H1 (cell line): ENCODE results near the gene COL25A1. TPM values are rescaled to one million over a fixed set of nuclear protein-coding genes. Genes with fewer than 3 reads are reported as not detected.

ENCODE experiments used
- CTCF ChIA-PET: fragments of 300-600 bp; sonication (Branson Sonifier 250); formaldehyde crosslinking; loops from one replicate; lab custom pipeline; 2021; ENCODE audit not compliant: partially characterized antibody; lab: Charles Lee
- POLR2A ChIA-PET: fragments of 300-600 bp; sonication (Branson Sonifier 250); formaldehyde crosslinking; loops from one replicate; lab custom pipeline; 2021; ENCODE audit warnings: inconsistent platforms; ENCODE audit not compliant: partially characterized antibody; lab: Charles Lee
- DNase-seq, 2 experiments: peaks; one replicate each; pipeline versions ENCODE4 v3.0.0 to v3.0.0-alpha.2; 2010 to 2022; ENCODE audit warnings: low spot score in 2 of 2, low read depth in 1 of 2, mixed read lengths in 1 of 2
- FAIRE-seq: peaks from 2 replicates; lab custom pipeline; 2011; peaks lifted over from hg19 to GRCh38; lab: Jason Lieb, UNC
- H2AFZ ChIP-seq: 2 replicates; pipeline ENCODE4 v1.8.1; 2012; ENCODE audit warnings: low read length, inconsistent platforms
- H2AK5ac ChIP-seq: 2 replicates; pipeline ENCODE4 v1.6.1; 2013; ENCODE audit warnings: low read depth, low read length
- H2BK120ac ChIP-seq: replicated peaks from 2 replicates; pipeline ENCODE3; 2013; ENCODE audit warnings: low read depth, low read length, inconsistent platforms
- H2BK12ac ChIP-seq: 2 replicates; pipeline ENCODE4 v1.6.1; 2013; ENCODE audit warnings: low read depth, low read length
- H2BK15ac ChIP-seq: 2 replicates; pipeline ENCODE4 v1.6.1; 2013; ENCODE audit warnings: low read length
- H2BK20ac ChIP-seq: 2 replicates; pipeline ENCODE4 v1.6.1; 2013; ENCODE audit warnings: low read length
- H2BK5ac ChIP-seq: 2 replicates; pipeline ENCODE4 v1.6.1; 2013; ENCODE audit warnings: low read depth, low read length
- H3K14ac ChIP-seq: 2 replicates; pipeline ENCODE4 v1.6.1; 2013; ENCODE audit warnings: inconsistent platforms; ENCODE audit not compliant: insufficient read length
- H3K18ac ChIP-seq: 2 replicates; pipeline ENCODE4 v1.6.1; 2013; ENCODE audit warnings: low read length; ENCODE audit errors: extremely low read depth
- H3K23ac ChIP-seq: 2 replicates; pipeline ENCODE4 v1.6.1; 2013; ENCODE audit warnings: inconsistent platforms; ENCODE audit not compliant: insufficient read length
- H3K23me2 ChIP-seq: 2 replicates; pipeline ENCODE4 v1.6.1; 2013; ENCODE audit warnings: low read depth, low read length
- H3K27ac ChIP-seq: 2 replicates; pipeline ENCODE4 v1.6.1; 2011; ENCODE audit warnings: low read depth, low read length, inconsistent platforms
- H3K27me3 ChIP-seq, 4 experiments: replicated peaks in 1 of 4; 1 replicate in 1 of 4; 2 replicates in 3 of 4; pipeline versions ENCODE4 v1.6.1 to v1.8.1; 2011 to 2013; ENCODE audit warnings: low read length in 3 of 4, mild to moderate bottlenecking in 3 of 4, inconsistent platforms in 2 of 4, mixed read lengths in 2 of 4, moderate library complexity in 1 of 4; ENCODE audit not compliant: control insufficient read depth in 3 of 4, insufficient read depth in 3 of 4; ENCODE audit errors: extremely low read depth in 1 of 4
- H3K36me3 ChIP-seq, 4 experiments: 2 replicates each; pipeline versions ENCODE4 v1.6.1 to v1.8.1; 2011 to 2013; ENCODE audit warnings: mild to moderate bottlenecking in 4 of 4, low read length in 3 of 4, moderate library complexity in 2 of 4, control low read depth in 1 of 4, inconsistent platforms in 1 of 4; ENCODE audit not compliant: insufficient read depth in 4 of 4, control insufficient read depth in 2 of 4
- H3K4ac ChIP-seq: replicated peaks from 2 replicates; pipeline ENCODE3; 2013; ENCODE audit warnings: low read length, low read depth, mixed read lengths, inconsistent platforms; ENCODE audit not compliant: insufficient read length
- H3K4me1 ChIP-seq, 4 experiments: replicated peaks in 1 of 4; 1 replicate in 1 of 4; 2 replicates in 3 of 4; pipeline versions ENCODE4 v1.6.1 to v1.8.1; 2011 to 2013; ENCODE audit warnings: low read length in 3 of 4, inconsistent platforms in 2 of 4, mixed read lengths in 1 of 4; ENCODE audit not compliant: insufficient read depth in 4 of 4, control insufficient read depth in 3 of 4
- H3K4me2 ChIP-seq, 2 experiments: 2 replicates each; pipeline versions ENCODE4 v1.6.1 to v1.8.1; 2011 to 2013; ENCODE audit warnings: low read depth in 2 of 2, low read length in 2 of 2, control low read depth in 1 of 2, inconsistent platforms in 1 of 2, mild to moderate bottlenecking in 1 of 2; ENCODE audit not compliant: insufficient read depth in 1 of 2
- H3K4me3 ChIP-seq, 4 experiments: fragments of 200-600, 300-600 bp in 1 of 4; sonication (generic), shearing (Covaris generic), sonication (Bioruptor Twin) in 1 of 4; 2 replicates each; pipeline versions ENCODE4 v1.5.1 to v1.8.1; 2011 to 2016; ENCODE audit warnings: low read length in 4 of 4, low read depth in 3 of 4, control low read depth in 2 of 4, inconsistent platforms in 2 of 4, mild to moderate bottlenecking in 2 of 4, mixed read lengths in 1 of 4, moderate library complexity in 1 of 4; ENCODE audit not compliant: insufficient read depth in 2 of 4; ENCODE audit errors: extremely low read depth in 1 of 4
- H3K56ac ChIP-seq: replicated peaks from 2 replicates; pipeline ENCODE3; 2013; ENCODE audit warnings: low read depth, mild to moderate bottlenecking, mixed read lengths, low read length, inconsistent platforms; ENCODE audit not compliant: insufficient read length
- H3K79me1 ChIP-seq: 2 replicates; pipeline ENCODE4 v1.6.1; 2013; ENCODE audit warnings: low read depth, low read length, control low read depth
- H3K79me2 ChIP-seq, 2 experiments: 2 replicates each; pipeline versions ENCODE4 v1.6.1 to v1.8.1; 2012 to 2013; ENCODE audit warnings: low read length in 2 of 2, mild to moderate bottlenecking in 2 of 2, inconsistent platforms in 1 of 2; ENCODE audit not compliant: insufficient read depth in 2 of 2, control insufficient read depth in 1 of 2
- H3K9ac ChIP-seq, 4 experiments: replicated peaks in 1 of 4; 1 replicate in 1 of 4; 2 replicates in 3 of 4; pipeline versions ENCODE4 v1.6.1 to v1.8.1; 2011 to 2013; ENCODE audit warnings: low read depth in 3 of 4, low read length in 3 of 4, control low read depth in 2 of 4, mild to moderate bottlenecking in 2 of 4, moderate library complexity in 2 of 4, inconsistent platforms in 1 of 4; ENCODE audit errors: extremely low read depth in 1 of 4
- H3K9me3 ChIP-seq, 2 experiments: 2 replicates each; pipeline versions ENCODE4 v1.6.1 to v1.8.1; 2012 to 2013; ENCODE audit warnings: mild to moderate bottlenecking in 2 of 2, moderate library complexity in 2 of 2, control low read depth in 1 of 2, inconsistent platforms in 1 of 2, low read depth in 1 of 2, low read length in 1 of 2, mixed read lengths in 1 of 2; ENCODE audit not compliant: insufficient read depth in 2 of 2
- H4K20me1 ChIP-seq, 2 experiments: replicated peaks in 1 of 2; 2 replicates each; pipeline versions ENCODE3 to v1.8.1; 2011 to 2013; ENCODE audit warnings: inconsistent platforms in 2 of 2, low read length in 2 of 2, mild to moderate bottlenecking in 1 of 2; ENCODE audit not compliant: insufficient read depth in 2 of 2, control insufficient read depth in 1 of 2
- H4K5ac ChIP-seq: 2 replicates; pipeline ENCODE4 v1.6.1; 2013; ENCODE audit warnings: low read length, low read depth, mixed read lengths, inconsistent platforms; ENCODE audit not compliant: insufficient read length
- H4K8ac ChIP-seq: 2 replicates; pipeline ENCODE4 v1.8.0; 2013; ENCODE audit warnings: mild to moderate bottlenecking, moderate library complexity, low read length, inconsistent platforms; ENCODE audit not compliant: insufficient read depth; ENCODE audit errors: extremely low read depth
- H4K91ac ChIP-seq: replicated peaks from 2 replicates; pipeline ENCODE3; 2013; ENCODE audit warnings: low read length, mixed read lengths, inconsistent platforms; ENCODE audit not compliant: insufficient read length
- WGBS, 2 experiments: shearing (Covaris generic) in 1 of 2; methylation state at CpG; one replicate each; pipeline versions ENCODE4 v1.1.6 to v1.1.7; 2013 to 2015; ENCODE audit warnings: low lambda C conversion rate in 2 of 2, mixed read lengths in 2 of 2, inconsistent platforms in 1 of 2, low coverage in 1 of 2, missing lambda C conversion rate in 1 of 2; ENCODE audit not compliant: insufficient replicate concordance in 2 of 2, insufficient coverage in 1 of 2, insufficient read length in 1 of 2; ENCODE audit errors: extremely low coverage in 1 of 2, missing lambda C conversion rate in 1 of 2; 5-methylcytosine and 5-hydroxymethylcytosine counted together
- polyA plus RNA-seq, 7 experiments: library from polyadenylated mRNA; depleted of rRNA in 3 of 7; stranded (reverse) in 5 of 7; unstranded in 2 of 7; fragments of >200 nt in 5 of 7; fragments of 200-250 nt in 2 of 7; gene quantifications; 1 replicate in 5 of 7; 2 replicates in 1 of 7; 4 replicates in 1 of 7; pipeline versions ENCODE4 v1.2.1 to v1.2.3, GENCODE V29; 2011 to 2013; ENCODE audit warnings: missing spikeins in 2 of 7, mixed read lengths in 2 of 7
- total RNA-seq: library from RNA; stranded (reverse); fragmentation: NEBNext Ultra II Directional; extraction: Animal tissue kit (Norgen Biotek cat#: 25700); gene quantifications from 2 replicates; pipeline ENCODE4 v1.2.1, GENCODE V29; 2021

Gene COL25A1
- total and polyA plus RNA-seq, 2 of the 8 experiments (the other 6 are each of a cell fraction or from before 2014, with no cell fraction given), result 1.1 to 8.3 TPM

- H3K9me3 ChIP-seq, result no peaks in the 10 kb centered on the region
- no peaks in the 10 kb centered on the region for H3K79me2 ChIP-seq
- H2AK5ac ChIP-seq, result no peak overlapping the region
- no peaks in the 10 kb centered on the region for H3K79me1 ChIP-seq
- POLR2A ChIA-PET, result no interaction called here
- no peak overlapping the region for H2BK120ac ChIP-seq
- WGBS, 2 experiments, result 94% methylated on average over 1 of the region's 1 CpG; no CpG with 5 or more reads in 1 of the 2 experiments
- H3K27me3 ChIP-seq, result no peaks in the 10 kb centered on the region
- H4K91ac ChIP-seq, result no peak overlapping the region
- FAIRE-seq (no peak), DNase-seq (no peak)
- no peak overlapping the region for H3K9ac ChIP-seq
- H2BK20ac ChIP-seq, result no peak overlapping the region
- H3K4ac ChIP-seq, result no peak overlapping the region
- CTCF ChIA-PET, result no interaction called here
- no peak overlapping the region for H4K5ac ChIP-seq
- H2BK15ac ChIP-seq, result no peak overlapping the region
- no peaks in the 10 kb centered on the region for H4K20me1 ChIP-seq
- H3K27ac ChIP-seq, result no peak overlapping the region
- H3K36me3 ChIP-seq, result no peaks in the 10 kb centered on the region
- no peak overlapping the region for H3K18ac ChIP-seq
- no peak overlapping the region for H3K56ac ChIP-seq
- no peaks in the 10 kb centered on the region; the same call in 1 of the 2 replicates for H3K23me2 ChIP-seq
- no peak overlapping the region for H2BK5ac ChIP-seq
- H2AFZ ChIP-seq, result no peak overlapping the region
- H3K14ac ChIP-seq, result no peak overlapping the region
- no peak overlapping the region for H3K4me3 ChIP-seq
- H2BK12ac ChIP-seq, result no peak overlapping the region
- no peak overlapping the region for H4K8ac ChIP-seq
- no peak overlapping the region for H3K4me2 ChIP-seq
- H3K4me1 ChIP-seq, result peaks cover 0 to 2% (median under 1%) of the 10 kb centered on the region in 4 experiments; a peak in 1 of 7 replicates
- no peak overlapping the region for H3K23ac ChIP-seq
These were observed 376.4 kb downstream of the COL25A1 start for GRCh38 chr4:108926061-108926460.
